ENCODE data around the gene KRTAP10-12.

DNA sequence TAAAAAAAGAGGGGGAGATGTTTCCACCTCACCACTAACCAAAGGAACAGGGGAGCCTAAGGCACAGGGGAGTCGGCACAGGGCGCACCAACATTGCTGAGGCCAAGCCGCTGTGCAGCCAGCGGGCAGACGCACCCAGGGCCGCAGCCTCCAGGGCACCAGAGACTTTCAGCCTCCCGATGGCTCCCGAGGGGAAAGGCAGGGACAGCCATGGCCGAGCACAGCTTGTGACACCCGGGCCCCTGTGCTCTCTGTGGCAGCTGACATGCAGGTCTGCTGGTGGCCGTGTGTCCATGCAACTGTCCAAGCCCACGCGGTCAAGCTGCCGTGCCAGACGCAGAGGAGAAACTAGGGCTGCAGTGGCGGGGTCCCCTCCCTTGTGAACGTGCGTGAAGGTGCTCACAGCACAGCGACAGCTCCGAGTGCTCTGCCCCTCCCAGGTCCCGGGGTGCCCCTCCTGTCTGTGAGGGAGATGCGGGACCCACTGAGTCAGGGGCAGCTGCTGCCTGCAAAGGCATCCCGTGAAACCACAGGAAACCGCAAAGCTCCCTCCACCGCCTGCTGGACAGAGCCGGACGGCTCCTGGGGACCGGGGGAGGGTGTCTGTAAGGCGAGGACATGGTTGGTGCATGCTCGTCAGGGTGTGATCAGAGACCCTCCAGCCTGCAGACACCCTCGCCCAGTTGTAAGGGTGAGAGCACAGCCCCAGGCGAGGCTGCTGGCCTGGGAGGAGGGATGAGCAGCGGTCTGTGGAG, 48.2 kb upstream of the KRTAP10-12 start:
- TF ChIP-seq, protein P1, sequence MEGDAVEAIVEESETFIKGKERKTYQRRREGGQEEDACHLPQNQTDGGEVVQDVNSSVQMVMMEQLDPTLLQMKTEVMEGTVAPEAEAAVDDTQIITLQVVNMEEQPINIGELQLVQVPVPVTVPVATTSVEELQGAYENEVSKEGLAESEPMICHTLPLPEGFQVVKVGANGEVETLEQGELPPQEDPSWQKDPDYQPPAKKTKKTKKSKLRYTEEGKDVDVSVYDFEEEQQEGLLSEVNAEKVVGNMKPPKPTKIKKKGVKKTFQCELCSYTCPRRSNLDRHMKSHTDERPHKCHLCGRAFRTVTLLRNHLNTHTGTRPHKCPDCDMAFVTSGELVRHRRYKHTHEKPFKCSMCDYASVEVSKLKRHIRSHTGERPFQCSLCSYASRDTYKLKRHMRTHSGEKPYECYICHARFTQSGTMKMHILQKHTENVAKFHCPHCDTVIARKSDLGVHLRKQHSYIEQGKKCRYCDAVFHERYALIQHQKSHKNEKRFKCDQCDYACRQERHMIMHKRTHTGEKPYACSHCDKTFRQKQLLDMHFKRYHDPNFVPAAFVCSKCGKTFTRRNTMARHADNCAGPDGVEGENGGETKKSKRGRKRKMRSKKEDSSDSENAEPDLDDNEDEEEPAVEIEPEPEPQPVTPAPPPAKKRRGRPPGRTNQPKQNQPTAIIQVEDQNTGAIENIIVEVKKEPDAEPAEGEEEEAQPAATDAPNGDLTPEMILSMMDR (IDR thresholded peaks at IDR 0.05), result no peak
- no peak for TF ChIP-seq POLR2A (IDR thresholded peaks at IDR 0.05)
- TF ChIP-seq POLR2AphosphoS5 (IDR thresholded peaks at IDR 0.05), result no peak

Measured in upper lobe of left lung (tissue), 4 donors.